Duodenal mucosa (tissue), 2 donors: ENCODE data around the gene CER1.

Source experiments
- H3K27ac ChIP-seq: one replicate; pipeline ENCODE4 v1.7.0; 2013; ENCODE audit warnings: low read depth, low read length
- H3K27me3 ChIP-seq, 2 donors: one replicate each; pipeline ENCODE4 v1.7.0; 2013; ENCODE audit warnings: low read length in 2 of 2, control low read depth in 1 of 2; ENCODE audit not compliant: insufficient read depth in 2 of 2, control insufficient read depth in 1 of 2
- H3K36me3 ChIP-seq, 2 donors: one replicate each; pipeline ENCODE4 v1.7.0; 2013; ENCODE audit warnings: low read length in 2 of 2, control low read depth in 1 of 2; ENCODE audit not compliant: insufficient read depth in 2 of 2, control insufficient read depth in 1 of 2
- H3K4me1 ChIP-seq, 2 donors: one replicate each; pipeline ENCODE4 v1.7.0; 2013; ENCODE audit warnings: low read length in 2 of 2, control low read depth in 1 of 2; ENCODE audit not compliant: insufficient read depth in 2 of 2, control insufficient read depth in 1 of 2
- H3K4me3 ChIP-seq, 2 donors: one replicate each; pipeline ENCODE4 v1.7.0; 2013; ENCODE audit warnings: low read length in 2 of 2, low read depth in 1 of 2
- H3K9ac ChIP-seq, 2 donors: one replicate each; pipeline ENCODE4 v1.7.0; 2013; ENCODE audit warnings: low read length in 2 of 2, low read depth in 1 of 2
- H3K9me3 ChIP-seq, 2 donors: one replicate each; pipeline ENCODE4 v1.7.0; 2013; ENCODE audit warnings: low read length in 2 of 2, control low read depth in 1 of 2; ENCODE audit not compliant: control insufficient read depth in 1 of 2

CER1 gene

DNA sequence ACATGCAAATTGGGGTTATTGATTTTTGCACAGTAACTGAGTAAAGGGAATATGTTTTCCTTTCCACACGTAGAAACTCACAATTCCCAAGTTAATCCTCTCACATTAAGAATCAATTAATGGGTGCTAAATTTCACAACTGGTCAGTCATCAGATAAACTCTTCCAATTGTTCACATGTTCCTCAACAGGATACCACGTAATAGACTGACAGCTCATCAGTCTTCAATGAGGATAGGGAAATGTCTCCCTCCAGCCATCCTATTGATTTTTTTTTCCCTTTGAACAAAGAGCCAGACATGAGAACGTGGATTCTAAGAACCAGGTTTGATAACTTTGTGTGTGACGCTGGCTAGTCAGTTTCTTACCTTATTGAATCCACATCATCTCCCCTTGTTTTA lies 768 bp upstream of the CER1 start:
- Histone ChIP-seq H3K4me1 (no peaks in the 10 kb centered on the region), H3K36me3 (no peaks in the 10 kb centered on the region), H3K9me3 (no peaks in the 10 kb centered on the region), H3K27me3 (peaks cover 0 to 8% of the 10 kb centered on the region in 2 donors), H3K27ac (no peak overlapping the region), H3K4me3 (no peak overlapping the region), H3K9ac (no peak overlapping the region)

DNA sequence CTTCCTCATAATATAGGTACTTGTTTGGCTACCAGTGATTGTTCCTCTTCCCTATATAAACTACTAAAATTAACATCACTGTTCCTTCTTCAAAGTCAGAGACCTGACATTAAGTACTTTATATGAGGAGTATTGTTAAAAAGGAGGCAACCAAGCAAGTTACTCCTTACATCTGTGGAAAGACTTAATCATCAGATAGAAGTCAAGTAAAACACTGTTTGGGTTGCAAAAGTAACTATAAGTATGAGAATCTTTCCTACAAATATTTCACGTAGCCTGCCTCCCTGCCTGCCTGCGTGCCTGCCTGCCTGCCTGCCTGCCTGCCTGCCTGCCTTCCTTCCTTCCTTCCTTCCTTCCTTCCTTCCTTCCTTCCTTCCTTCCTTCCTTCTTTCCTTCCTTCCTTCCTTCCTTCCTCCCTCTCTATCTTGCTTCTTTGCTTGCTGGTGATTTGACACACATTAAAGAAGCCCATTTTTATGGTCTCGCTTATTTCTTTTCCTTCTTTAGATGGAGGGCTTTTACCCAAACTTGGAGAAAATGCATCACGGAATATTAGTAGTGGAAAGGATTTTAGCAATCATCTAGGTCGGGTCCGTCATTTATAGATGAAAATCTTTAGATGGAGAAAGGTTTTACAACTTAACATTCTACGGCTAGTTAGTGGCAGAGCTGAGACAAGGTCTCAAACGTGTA lies 3.2 kb downstream of the CER1 start:
- Histone ChIP-seq H3K9ac (no peak overlapping the region), H3K9me3 (no peaks in the 10 kb centered on the region), H3K27me3 (peaks cover 0 to 13% of the 10 kb centered on the region in 2 donors), H3K27ac (no peak overlapping the region), H3K4me3 (no peak overlapping the region), H3K4me1 (no peaks in the 10 kb centered on the region), H3K36me3 (no peaks in the 10 kb centered on the region)

DNA sequence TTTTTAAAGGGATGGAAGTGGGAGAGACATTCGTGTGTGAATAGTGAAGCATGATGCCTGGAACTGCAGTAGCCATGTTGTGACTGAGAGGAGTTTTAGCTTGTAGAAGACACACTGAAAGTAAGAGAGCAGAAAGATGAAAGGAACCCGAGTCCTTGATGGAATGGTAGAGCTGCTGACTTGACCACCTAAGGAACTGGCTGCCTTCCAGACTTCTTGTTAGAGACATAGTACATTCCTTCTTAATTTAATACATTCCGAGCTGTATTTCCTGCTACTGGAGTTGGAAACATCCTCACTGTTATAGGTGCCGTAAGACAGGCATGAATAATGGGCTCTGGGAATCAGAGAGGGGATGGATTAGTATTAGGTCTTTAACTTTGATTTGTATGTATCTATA lies 7.4 kb downstream of the CER1 start:
- Histone ChIP-seq H3K4me3 (no peak overlapping the region), H3K27ac (no peak overlapping the region), H3K4me1 (no peaks in the 10 kb centered on the region), H3K27me3 (peaks cover 0 to 8% of the 10 kb centered on the region in 2 donors), H3K36me3 (no peaks in the 10 kb centered on the region), H3K9me3 (no peaks in the 10 kb centered on the region), H3K9ac (no peak overlapping the region)

DNA sequence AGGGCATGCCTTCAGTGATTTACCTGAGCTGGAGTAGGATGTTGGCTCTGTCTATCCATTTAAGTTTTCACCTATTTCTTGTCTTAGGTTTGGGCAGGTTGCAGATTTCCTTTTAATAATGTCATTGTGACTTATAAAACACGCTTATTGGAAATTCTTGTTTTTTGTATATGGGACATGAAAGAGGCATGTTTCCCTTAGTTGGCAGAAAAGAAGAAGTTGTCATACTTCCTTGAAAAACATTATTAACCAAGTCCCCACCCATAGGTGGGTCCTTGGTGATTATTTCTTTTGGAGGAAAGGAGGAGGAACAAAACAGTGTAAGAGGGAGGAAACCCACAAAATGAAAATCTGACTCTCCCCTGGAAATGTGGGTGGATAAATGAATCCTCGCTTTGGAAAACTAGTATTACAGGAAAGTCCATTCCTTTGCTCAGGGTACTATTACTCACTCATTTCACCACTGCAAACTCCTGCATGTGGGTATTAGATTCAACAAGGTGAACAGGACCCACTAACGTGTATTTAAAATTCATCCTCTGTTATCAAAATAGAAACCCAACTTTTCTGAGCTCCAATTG lies 9.3 kb downstream of the CER1 start:
- no peak overlapping the region for H3K27ac ChIP-seq
- no peaks in the 10 kb centered on the region for H3K9me3 ChIP-seq
- H3K27me3 ChIP-seq = peaks cover 0 to 5% of the 10 kb centered on the region in 2 donors
- no peak overlapping the region for H3K9ac ChIP-seq
- no peak overlapping the region for H3K4me3 ChIP-seq
- no peaks in the 10 kb centered on the region for H3K36me3 ChIP-seq
- H3K4me1 ChIP-seq = no peaks in the 10 kb centered on the region

DNA sequence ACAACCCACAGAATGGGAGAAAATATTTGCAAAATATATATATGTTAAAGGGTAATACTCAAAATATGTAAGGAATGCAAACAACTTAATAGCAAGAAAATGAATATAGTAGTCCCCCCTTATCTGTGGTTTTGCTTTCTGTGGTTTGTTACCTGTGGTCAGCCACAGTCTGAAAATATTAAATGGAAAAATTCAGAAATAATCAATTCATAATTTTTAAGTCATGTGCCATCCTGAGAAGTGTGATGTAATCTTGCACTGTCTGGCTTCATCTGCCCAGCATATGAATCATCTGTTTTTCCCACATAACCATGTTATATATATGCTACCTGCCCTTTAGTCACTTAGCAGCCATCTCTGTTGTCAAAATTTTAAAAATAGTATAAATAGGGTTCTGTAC lies 11.7 kb downstream of the CER1 start:
- Histone ChIP-seq H3K27ac (no peak overlapping the region), H3K36me3 (no peaks in the 10 kb centered on the region), H3K4me1 (no peaks in the 10 kb centered on the region), H3K9ac (no peak overlapping the region), H3K27me3 (no peaks in the 10 kb centered on the region), H3K9me3 (peaks cover 0 to 4% of the 10 kb centered on the region in 2 donors), H3K4me3 (no peak overlapping the region)

DNA sequence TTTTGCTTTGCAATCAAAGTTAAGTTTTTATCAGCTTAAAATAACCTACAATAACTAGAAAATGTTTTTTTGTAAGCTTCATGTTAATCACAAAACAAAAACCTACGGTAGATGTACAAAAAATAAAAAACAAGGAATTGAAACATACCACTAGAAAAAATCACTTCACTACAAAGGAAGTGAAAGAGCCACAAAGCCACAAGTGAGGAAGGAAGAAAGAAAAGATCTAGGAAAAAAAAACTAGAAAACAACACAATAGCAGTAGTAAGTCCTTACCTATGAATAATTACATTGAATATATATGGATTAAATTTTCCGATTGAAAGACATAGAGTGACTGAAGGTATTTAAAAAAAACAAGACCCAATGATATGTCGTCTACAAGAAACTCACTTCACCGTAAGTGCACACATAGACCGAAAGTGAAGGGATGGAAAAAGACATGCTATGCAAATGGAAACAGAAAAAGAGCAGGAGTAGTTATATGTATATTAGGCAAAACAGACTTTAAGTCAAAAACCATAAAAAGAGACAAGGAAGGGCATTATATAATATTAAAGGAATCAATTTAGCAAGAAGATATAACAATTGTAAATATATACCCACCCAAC lies 15.9 kb downstream of the CER1 start:
- peaks cover 3 to 10% of the 10 kb centered on the region in 2 donors for H3K9me3 ChIP-seq
- H3K4me3 ChIP-seq = no peak overlapping the region
- H3K27me3 ChIP-seq = no peaks in the 10 kb centered on the region
- H3K27ac ChIP-seq = no peak overlapping the region
- no peaks in the 10 kb centered on the region for H3K36me3 ChIP-seq
- H3K4me1 ChIP-seq = no peaks in the 10 kb centered on the region
- H3K9ac ChIP-seq = no peak overlapping the region

DNA sequence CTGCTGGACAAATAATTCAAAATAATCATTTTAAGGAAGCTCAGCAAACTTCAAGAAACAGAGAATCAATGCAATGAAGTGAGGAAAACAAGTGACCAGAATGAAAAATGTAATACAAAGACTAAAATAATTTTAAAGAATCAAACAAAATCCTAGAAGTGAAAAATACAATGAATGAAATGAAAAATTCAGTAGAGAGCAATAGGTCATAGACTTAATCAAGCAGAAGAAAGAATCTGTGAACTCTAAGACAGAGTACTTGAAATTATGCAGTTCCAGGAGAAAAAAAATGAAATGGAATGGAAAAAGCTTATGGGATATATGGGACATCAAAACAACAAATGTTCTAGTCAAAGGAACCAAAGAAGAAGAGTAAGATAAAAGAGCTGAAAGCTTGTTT lies 17.5 kb downstream of the CER1 start:
- H3K36me3 ChIP-seq = no peaks in the 10 kb centered on the region
- H3K4me1 ChIP-seq = no peaks in the 10 kb centered on the region
- peaks cover 0 to 2% of the 10 kb centered on the region in 2 donors for H3K27me3 ChIP-seq
- no peak overlapping the region for H3K9ac ChIP-seq
- H3K4me3 ChIP-seq = no peak overlapping the region
- H3K27ac ChIP-seq = no peak overlapping the region
- H3K9me3 ChIP-seq = peaks cover 3 to 10% of the 10 kb centered on the region in 2 donors

DNA sequence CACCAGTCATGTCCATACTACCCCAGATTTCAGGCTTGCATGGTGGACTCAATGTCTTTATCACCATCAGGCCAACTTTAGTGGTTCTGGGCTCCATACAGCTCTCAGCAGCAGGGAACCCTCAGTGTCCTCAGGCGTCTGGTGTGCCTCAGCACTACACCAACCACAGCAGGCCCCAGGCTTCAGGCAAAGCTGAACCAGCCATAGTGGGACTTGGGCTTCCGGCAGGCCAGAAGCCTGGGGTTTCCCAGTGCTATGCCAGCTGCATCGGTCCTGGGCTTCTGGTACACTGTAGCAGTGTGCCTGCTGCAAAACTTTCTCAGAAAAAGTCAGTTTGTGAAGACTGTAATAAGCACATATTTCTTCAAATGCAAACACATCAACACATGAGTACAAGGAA lies 18.3 kb downstream of the CER1 start:
- peaks cover 0 to 2% of the 10 kb centered on the region in 2 donors for H3K27me3 ChIP-seq
- H3K9me3 ChIP-seq = peaks cover 3 to 10% of the 10 kb centered on the region in 2 donors
- no peaks in the 10 kb centered on the region for H3K4me1 ChIP-seq
- no peak overlapping the region for H3K9ac ChIP-seq
- no peak overlapping the region for H3K4me3 ChIP-seq
- no peaks in the 10 kb centered on the region for H3K36me3 ChIP-seq
- H3K27ac ChIP-seq = no peak overlapping the region

DNA sequence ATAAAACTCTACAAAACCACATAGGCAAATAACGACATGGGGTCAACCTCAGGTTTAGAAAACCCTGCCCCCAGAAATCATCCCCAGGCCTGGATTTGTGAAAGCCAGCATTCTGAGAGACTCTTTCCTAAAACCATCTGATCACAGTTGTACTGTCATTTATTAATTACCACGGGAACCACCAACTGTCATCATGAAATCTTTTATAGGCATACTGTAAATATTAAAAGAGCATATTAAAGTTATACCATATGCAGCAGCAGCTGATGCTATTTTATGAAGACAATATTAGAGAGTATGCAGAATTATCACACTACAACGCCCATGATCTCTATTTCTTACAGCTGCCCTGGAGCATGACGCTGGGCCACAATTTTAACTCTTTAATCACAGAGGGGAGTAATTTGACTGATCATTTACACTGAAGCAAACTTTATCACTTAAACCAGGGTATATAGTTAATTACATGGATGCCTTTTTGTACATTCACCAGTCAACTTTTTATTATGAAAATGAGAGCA lies 20.3 kb downstream of the CER1 start:
- Histone ChIP-seq H3K36me3 (no peaks in the 10 kb centered on the region), H3K27me3 (peaks cover 0 to 2% of the 10 kb centered on the region in 2 donors), H3K4me1 (no peaks in the 10 kb centered on the region), H3K27ac (no peak overlapping the region), H3K9me3 (peaks cover 3 to 10% of the 10 kb centered on the region in 2 donors), H3K4me3 (no peak overlapping the region), H3K9ac (no peak overlapping the region)

DNA sequence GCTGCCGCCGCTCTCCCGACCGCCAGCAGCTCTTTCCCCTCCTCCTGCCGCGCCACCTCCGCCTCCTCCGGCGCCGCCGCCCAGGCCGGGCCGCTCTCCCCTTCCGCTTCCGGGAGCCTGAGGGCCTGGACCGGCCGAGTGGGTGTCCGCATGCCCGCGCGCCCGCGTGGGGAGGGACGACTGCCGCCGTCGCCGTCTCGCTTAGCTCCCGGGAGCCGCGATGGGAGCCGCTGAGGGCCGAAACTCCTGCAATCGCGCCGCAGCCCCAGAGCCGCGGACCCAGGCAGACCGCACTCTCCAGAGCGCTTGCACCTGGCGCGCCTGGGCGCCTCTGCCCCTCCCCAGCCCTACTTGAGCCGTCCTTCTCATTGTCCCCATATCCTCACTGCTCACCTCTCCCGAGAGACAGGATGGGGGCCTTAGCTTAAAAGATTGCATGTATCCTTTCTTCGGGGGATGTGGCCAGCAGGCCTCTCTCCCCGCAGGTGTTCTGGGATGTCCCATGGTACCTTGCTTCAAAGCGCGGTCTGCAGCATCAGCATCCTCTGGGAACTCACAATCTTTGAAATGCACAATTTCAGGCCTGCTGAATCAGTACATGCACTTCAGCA lies 29.2 kb downstream of the CER1 start, which contains the start of gene ZDHHC21:
TSS of gene ZDHHC21 (minus strand) at position 182 of the 611 bp plus-strand sequence. CDS start 19,092 bp downstream, outside the sequence.
- Histone ChIP-seq H3K4me3 (peak within 1 kb of the TSS; percentile 77 to 91), H3K9ac (peak within 1 kb of the TSS; percentile 62 to 78), H3K27ac (no peak within 1 kb of the TSS), H3K36me3 (peaks cover 4 to 11% of the 10 kb centered on the region in 2 donors), H3K27me3 (no peaks in the 10 kb centered on the region), H3K9me3 (no peaks in the 10 kb centered on the region), H3K4me1 (peaks cover 13 to 21% of the 10 kb centered on the region in 2 donors)
